ENCODE data around the gene MUC6.
"Not testable (repeated sequence)": the region's sequence is repeated elsewhere in the genome, so short reads cannot be mapped to it uniquely, and the experiment has no call there.

The MUC6 gene

DNA sequence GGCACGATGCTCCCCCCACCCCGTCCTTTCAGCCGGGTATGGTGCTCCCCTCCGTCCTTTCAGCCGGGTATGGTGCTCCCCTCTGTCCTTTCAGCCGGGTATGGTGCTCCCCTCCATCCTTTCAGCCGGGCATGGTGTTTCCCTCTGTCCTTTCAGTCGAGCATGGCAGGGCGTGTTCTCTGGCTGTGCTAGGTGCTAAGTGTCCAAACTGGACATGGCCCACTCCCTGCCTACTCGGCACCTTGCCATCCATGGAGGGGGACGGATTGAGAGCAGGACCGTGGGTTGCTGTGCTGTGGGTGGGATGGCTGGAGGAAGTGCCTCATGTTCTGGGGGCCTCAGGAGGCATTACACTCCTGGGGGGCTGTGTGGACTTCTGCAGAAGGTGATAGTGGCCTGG lies 45.5 kb downstream of the MUC6 start:
- DNase-seq (ENCODE audit: low read depth in 1 of 2, low spot score in 1 of 2), result no peak

GRCh38 chr11:990101-990500 lies 46.4 kb downstream of the MUC6 start:
- DNase-seq (ENCODE audit: low read depth in 1 of 2, low spot score in 1 of 2), result no peak

- DNase-seq (ENCODE audit: low read depth in 1 of 2, low spot score in 1 of 2), result no peak
Measured at GRCh38 chr11:987671-988070, 48.8 kb downstream of the MUC6 start.

DNA sequence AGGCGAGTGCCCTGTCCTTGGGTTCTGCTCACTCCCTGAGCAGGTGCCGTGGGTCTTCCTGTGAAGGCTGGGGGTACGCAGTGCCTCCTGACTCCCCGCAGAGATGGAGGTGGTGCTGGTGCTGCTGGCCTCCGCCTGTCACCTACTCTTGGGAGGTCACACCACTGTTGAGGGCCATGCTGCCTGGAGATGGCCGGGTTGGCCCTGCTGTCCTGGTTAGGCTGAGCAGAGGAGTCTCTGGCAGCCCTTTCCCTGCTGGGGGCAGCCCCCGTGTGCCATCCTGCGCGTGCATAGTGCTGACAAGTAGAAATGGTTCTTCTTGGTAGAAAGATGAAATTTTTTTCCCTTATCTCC lies 49.6 kb downstream of the MUC6 start:
- DNase-seq (ENCODE audit: low read depth in 1 of 2, low spot score in 1 of 2), result no peak

DNA sequence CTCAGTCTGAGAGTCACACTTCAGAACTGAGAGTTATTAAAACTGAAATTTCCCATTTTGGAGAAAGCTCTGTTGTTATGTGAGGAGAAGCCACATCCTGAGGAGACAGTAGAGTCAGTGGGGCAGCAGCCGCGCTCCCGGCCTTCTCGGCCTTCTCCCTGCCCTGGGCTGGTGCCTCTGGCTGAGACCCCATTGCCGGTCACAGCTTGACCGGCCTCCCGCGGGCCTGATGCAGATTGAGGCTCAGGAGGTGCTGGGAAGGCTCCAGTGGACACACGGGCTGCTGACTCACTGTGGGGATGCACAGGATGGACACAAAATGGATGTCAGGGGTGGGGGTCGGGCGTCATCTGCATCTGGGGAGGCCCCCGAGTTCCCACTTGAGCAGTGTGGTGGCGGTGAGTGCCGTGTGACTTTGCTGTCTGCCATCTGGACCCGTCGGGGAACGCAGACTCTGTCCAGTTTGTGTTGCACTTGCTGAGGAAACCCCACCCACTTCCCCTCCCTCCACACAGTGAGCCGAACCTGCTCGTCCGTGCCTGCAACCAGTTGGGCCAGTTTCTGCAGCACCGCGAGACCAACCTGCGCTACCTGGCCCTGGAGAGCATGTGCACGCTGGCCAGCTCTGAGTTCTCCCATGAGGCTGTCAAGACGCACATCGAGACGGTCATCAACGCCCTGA lies 50.1 kb downstream of the MUC6 start:
- DNase-seq (ENCODE audit: low read depth in 1 of 2, low spot score in 1 of 2), result no peak

DNA sequence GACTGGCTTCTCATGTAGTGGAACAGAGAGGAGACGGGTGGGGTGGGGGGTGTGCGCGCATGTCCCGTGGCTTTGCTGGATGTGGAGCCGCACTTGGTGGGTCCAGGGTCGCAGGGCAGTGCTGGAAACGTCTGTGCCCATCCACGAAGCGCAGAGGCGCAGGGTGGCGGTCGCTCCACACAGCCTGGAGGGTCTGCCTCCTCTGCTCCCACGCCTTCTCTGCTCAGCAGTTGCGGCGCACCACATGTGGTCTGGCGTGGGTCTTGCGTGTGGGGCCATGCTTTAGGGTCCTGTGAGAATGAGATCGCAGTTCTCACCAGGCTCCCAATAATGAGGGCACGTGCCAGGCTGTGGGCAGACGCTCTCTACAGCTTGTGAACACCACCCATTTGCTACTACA lies 50.7 kb downstream of the MUC6 start:
- DNase-seq (ENCODE audit: low read depth in 1 of 2, low spot score in 1 of 2), result no peak

DNA sequence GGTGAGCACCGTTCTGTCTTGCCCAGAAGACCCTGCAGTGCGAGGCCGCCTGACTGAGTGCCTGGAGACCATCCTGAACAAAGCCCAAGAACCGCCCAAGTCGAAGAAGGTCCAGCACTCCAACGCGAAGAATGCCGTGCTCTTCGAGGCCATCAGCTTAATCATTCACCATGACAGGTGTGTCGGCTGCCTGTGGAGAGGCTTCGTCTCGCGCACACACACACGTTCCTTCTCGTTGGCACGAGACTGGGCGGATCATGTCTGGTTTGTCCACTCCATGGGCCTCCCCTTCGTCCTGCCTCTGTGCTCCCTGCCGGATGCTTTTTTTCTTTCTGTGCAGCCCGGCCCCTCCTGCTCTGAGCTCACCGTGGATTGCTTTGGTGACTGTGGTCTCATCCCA lies 51.1 kb downstream of the MUC6 start:
- DNase-seq (ENCODE audit: low read depth in 1 of 2, low spot score in 1 of 2), result no peak

GRCh38 chr11:984546-984945 lies 52.0 kb downstream of the MUC6 start:
- DNase-seq (ENCODE audit: low read depth in 1 of 2, low spot score in 1 of 2), result no peak

DNA sequence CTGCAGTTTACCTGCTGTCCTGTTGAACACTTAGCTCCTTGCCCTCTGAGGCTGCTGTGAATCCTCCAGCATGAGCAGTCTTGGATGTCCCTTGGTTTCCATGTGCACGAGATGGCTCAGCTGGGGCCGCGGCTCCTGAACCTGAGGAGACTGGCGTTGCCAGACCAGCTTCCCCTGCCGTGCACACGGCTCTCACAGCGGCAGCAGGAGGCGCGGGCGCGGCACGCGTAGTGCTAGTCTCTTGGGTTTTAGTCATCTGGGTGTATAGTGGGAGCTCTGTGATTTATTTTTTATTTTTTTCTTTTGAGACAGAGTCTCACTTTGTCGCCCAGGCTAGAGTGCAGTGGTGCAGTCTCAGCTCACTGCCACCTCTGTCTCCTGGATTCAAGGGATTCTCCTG lies 54.8 kb downstream of the MUC6 start:
- DNase-seq (ENCODE audit: low read depth in 1 of 2, low spot score in 1 of 2), result no peak

GRCh38 chr11:980438-981357 lies 55.8 kb downstream of the MUC6 start:
- DNase-seq (ENCODE audit: low read depth in 1 of 2, low spot score in 1 of 2), result no peak

- no peak for DNase-seq (ENCODE audit: low read depth in 1 of 2, low spot score in 1 of 2)
Measured at GRCh38 chr11:978781-979180, 57.7 kb downstream of the MUC6 start.

DNA sequence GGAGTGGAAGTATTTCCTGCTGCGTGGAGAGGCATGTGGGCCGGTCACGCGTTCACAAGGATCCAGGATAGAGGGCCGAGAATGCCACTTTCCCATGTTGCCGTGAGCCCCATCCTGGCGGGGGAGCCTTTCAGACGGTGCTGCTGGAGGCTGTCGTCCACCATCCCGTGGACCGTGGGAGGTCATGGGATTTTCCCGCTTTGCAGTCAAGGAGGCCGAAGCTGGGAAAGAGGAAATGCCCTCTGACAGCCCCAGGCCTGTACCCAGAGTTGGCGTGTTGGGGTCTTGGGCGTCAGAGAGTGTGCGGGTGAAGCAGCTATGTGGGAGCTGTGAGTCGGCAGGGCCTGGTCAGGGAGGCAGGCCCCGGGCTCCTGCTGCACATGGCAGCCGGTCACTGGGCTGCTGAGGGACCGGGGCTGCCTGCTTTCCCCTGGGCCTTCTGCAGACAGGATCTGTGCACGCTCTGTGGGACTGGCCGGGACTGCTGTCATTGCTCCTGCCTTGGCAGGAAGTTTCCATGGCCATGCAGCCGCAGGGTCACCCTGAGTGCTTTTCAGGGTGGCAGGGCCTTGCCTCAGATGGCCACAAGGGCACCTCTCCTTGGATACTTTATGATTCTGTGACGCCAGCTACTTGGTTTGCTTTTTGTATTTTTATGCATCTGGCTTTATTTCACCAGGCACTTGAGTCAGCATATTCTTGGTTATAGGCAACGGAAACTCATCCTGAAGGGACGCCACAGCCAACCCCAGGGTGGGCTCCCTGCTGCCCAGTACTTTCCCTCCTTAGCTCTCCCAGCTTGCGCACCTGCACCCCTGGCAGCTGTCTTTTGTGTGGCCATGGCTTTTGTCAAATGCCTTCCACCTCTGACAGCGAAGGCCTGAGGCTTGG lies 58.4 kb downstream of the MUC6 start:
- DNase-seq (ENCODE audit: low read depth in 1 of 2, low spot score in 1 of 2), result no peak

- DNase-seq (ENCODE audit: low read depth in 1 of 2, low spot score in 1 of 2), result no peak
Measured at GRCh38 chr11:976431-977160, 59.9 kb downstream of the MUC6 start.

DNA sequence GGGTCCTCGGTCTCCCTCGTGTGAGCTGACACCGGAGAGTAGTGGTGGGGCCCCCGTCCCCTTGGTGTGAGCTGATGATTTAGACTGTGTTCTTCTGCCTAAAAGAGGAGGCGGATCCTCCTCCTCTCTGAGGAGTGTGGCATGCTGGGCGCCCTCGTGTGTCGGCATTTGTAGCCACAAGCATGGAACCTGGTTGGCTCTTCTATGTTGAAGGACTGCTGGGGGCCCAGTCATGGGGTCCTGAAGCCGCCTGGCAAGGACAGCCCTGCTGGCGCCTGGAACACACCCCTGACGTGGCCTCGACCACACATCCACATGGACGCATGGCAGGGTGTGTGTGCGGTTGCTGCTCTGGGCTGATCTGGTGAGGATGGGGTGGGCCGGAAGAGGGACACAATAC lies 60.7 kb downstream of the MUC6 start:
- DNase-seq (ENCODE audit: low read depth in 1 of 2, low spot score in 1 of 2), result no peak

DNA sequence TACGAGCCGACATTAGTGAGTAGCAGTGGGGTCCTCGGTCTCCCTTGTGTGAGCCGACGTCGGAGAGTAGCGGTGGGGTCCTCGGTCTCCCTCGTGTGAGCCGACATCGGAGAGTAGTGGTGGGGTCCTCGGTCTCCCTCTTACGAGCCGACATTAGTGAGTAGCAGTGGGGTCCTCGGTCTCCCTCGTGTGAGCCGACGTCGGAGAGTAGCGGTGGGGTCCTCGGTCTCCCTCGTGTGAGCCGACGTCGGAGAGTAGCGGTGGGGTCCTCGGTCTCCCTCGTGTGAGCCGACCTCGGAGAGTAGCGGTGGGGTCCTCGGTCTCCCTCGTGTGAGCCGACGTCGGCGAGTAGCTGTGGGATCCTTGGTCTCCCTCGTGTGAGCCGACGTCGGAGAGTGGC lies 61.1 kb downstream of the MUC6 start:
- DNase-seq (ENCODE audit: low read depth in 1 of 2, low spot score in 1 of 2), result not testable (repeated sequence)

DNA sequence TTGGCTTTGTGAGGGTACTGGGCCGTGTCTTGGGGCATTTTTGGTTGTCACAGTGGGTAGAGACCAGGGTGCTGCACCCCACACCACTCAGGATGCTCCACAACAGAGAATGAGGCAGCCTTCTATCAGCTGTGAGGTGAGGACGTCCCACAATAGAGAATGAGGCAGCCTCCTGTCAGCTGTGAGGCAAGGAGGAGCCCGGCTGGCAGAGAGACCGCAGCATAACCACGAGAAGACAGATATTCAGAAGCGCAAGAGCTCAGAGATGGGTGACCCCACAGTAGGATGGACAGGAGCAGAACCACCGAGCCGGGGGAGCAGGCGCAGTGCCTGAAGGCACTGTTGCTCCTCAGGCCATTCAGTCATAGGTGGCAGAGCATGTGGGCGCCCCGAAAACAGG lies 63.3 kb downstream of the MUC6 start:
- no peak for DNase-seq (ENCODE audit: low read depth in 1 of 2, low spot score in 1 of 2)

DNA sequence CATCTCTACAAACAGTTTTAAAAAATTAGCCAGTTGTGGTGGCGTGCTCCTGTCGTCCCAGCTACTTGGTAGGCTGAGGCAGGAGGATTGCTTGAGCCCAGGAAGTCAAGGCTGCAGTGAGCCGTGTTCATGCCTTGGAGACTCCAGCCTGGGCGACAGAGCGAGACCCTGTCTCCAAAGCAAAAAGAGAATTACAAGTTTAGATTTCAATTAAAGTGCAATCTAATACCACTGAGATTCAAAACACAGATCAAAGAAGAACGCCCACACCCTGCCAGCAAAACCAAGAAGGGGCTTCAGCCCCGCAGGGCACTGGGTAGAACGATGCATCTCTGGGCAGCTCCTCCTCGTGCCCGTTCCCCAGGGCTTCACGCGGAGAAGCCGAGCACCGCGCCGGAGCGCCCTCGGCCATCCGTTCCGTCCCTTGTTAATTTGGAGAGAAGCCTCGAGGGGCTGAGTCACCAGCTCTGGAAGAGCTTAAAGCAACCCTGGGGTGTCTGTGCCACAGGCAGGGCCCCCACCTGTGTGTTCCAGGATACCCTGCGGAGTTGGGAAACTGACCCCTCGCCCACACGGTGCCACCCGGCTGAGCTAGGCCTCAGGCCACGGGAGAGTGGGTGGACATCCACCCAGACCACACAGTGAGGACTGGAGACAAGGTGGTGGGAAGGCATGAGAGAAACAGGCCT lies 63.9 kb downstream of the MUC6 start:
- DNase-seq (ENCODE audit: low read depth in 1 of 2, low spot score in 1 of 2), result no peak

- no peak for DNase-seq (ENCODE audit: low read depth in 1 of 2, low spot score in 1 of 2)
Measured at GRCh38 chr11:971731-972365, 64.7 kb downstream of the MUC6 start.

GRCh38 chr11:971092-971690 lies 65.3 kb downstream of the MUC6 start:
- DNase-seq (ENCODE audit: low read depth in 1 of 2, low spot score in 1 of 2), result no peak

Data from stimulated activated CD4-positive, alpha-beta T cell treated with anti-CD3 and anti-CD28 coated beads, Interleukin-15, amount 100 ng/mL, for 1 hour (primary cell).